Fibroblast of skin of left quadriceps (primary cell): ENCODE results near the gene RCVRN.

Source experiments
- DNase-seq, 2 experiments: peaks; one replicate each; pipeline ENCODE4 v3.0.0-alpha.2; 2013; ENCODE audit warnings: low read depth in 2 of 2

RCVRN gene

GRCh38 chr17:9854255-9854654, 50.8 kb downstream of the RCVRN start:
- DNase-seq: no peak

DNA sequence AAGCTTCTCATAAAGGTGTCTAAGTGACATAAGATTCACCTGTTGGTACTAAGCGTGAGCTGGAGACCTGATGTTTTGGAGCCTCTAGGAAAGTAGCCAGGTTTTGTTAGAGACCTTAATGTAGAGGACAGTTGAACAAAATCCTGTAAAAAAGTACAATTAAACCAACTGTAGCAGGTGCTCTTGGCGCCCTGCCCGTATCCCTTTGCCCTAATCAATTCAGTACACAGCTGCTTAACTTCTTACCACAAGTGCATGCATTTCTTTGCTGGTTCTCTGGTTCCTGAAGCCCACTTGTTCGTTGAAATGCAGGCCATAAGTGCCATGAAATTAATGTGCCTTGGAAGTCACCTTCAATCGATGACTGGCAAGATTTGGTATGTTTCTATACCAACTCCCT, 54.9 kb downstream of the RCVRN start:
- DNase-seq: no peak
